Hematopoietic multipotent progenitor cell treated with erythropoietin and hydrocortisone succinate and interleukin-3 and kit ligand, for 6 days (in vitro differentiated cells): ENCODE measurements around the gene PTPRD.

Source experiments
- DNase-seq: peaks from one replicate; pipeline ENCODE4 v3.0.0-alpha.2; 2015

PTPRD gene

DNA sequence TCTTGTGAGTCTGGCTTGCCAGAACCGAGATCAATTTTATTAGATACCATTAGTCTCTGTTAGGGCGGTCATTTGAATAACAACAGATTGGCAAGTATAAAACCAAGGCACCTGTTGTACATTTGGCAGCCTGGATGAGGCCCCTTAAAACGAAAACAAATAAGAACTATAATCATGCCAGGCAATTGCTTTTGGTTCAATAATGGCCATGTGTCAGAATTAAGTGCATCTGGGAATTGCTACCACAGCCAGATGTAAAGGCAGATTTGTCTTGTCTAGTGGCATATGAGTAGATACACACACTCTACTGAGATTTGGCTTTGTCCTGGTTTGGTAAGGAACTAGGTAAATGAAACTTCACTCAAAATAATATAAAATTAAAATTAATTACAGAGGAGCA, 1767.0 kb downstream of the PTPRD start:
- DNase-seq: no peak

DNA sequence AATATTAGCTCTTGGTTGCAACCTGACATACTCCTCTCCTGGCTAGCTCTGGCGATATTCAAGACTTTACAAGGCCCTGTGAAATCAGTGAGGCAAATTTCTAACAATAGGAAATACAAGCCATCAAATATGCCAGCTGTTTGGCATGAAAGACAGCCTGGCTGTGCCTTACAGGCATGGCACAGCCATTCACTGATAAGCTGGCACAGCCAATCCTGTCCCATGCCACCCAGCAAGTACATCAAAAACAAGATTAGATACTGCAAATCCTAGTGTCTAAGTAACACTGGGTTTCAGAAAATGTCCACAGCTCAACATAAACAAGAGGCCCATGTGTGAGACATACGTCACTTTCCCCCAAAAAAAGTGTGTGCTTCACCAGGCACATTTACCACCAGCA, 1767.4 kb downstream of the PTPRD start:
- DNase-seq: peak; percentile 7

GRCh38 chr9:8844549-8844948, 1768.3 kb downstream of the PTPRD start:
- DNase-seq: no peak

GRCh38 chr9:8842402-8843193, 1770.2 kb downstream of the PTPRD start:
- DNase-seq: no peak

GRCh38 chr9:8838136-8838535, 1774.7 kb downstream of the PTPRD start:
- DNase-seq: no peak

DNA sequence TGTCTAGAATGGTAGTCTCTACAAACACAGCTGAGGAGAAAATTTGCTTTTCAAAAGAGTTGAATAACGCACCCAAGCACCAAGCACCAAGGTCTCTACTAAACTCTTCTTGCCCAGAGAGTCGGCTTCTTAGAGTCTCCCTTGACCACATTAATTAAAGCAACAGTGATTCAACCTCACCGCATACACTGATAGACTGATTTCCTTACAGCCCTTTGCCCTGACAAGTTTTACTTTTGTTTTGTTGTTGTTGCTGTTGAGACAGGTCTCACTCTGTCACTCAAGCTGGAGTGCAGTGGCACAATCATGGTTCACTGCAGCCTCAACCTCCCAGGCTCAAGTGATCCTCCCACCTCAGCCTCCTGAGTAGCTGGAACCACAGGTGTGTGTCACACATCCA, 1777.5 kb downstream of the PTPRD start:
- no peak for DNase-seq

DNA sequence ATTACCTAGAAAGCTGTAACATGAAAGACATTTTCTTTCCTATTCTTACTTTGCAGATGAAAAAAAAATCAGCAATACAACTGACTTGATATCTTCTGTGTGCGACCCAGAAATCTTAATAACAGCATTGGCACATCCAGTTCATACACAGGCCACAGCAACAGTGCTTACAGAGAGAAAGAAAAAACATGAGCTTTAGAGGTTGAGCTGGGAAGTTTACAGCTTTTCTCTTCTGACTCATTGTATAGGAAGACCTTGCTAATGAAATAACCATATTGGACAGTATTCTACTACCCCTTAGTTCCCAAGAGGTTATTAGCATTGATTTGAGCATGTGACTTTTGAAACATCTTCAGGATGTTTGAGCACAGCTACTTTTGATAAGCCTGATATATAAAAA, 1779.8 kb downstream of the PTPRD start:
- DNase-seq: no peak

- no peak for DNase-seq
These were observed 1780.4 kb downstream of the PTPRD start for GRCh38 chr9:8832386-8832785.

- DNase-seq: no peak
These were observed 1781.2 kb downstream of the PTPRD start for GRCh38 chr9:8831568-8831967.

DNA sequence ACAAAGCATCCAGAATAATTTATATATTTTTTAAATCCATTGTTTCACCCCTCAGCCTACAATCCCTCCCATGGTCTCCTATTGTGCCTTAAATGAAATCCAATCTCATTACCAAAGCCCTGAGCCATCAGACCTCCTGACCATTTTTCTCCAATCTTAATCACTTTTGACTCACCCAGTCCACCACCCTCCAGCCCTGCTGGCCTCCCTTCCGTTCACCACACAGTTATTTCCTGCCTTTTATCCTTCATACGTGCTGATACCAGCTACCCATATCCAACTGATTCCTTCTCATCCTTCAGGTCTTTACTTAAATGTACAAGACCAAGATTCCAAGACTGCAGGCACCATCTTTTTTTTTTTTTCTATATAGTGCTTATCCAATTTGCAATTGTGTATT, 1786.5 kb downstream of the PTPRD start:
- no peak for DNase-seq

GRCh38 chr9:8825585-8826147, 1787.1 kb downstream of the PTPRD start:
- no peak for DNase-seq

DNA sequence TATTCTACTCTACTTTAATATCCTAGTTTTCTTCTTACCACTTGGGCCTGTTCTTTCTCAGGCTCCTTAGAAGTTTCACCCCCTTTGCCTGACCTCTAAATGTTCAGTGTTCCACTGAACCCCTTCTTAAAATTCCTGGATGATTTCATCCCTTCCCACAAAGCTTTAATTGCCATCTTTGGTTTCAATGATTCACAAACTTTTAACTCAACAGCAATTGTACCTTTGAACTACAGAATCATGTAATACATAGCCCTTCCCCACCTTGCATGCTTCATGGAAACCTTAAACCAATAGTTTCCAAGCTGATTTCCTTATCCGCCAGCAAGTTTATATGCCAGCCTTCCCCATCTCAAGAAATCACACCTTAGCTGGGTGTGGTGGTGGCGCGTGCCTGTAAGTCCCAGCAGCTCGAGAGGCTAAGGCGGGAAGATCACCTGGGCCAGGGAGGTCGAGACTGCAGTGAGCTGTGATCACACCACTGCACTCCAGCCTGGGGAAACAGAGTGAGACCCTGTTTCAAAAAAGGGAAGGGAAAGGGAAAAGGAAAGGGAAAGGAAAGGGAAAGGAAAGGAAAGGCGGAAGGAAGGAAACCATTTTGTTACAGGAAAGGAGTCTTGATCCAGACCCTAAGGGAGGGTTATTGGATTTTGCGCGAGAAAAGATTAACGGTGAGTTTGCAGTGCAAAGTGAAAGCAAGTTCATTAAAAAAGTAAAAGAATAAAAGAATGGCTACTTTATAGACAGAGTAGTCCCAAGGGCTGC, 1789.5 kb downstream of the PTPRD start:
- no peak for DNase-seq

DNA sequence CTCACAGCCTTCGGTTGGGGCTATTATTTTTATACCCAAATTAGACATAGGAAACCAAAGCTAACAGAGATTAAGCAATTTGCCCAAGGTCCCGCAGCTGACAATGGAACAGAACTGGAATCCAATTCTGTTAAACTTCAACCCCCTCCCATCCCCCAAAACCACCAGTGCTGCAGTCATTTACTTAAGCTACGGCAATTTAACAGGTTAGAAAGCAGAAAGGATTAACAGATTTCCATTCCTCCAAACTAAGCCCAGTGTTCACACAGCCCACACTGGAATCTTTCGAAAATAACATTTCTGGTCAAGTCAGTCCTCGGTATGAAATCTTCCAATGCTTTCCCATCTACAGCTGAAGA, 1790.2 kb downstream of the PTPRD start:
- no peak for DNase-seq

- no peak for DNase-seq
These were observed 1790.7 kb downstream of the PTPRD start for GRCh38 chr9:8821910-8822666.

DNA sequence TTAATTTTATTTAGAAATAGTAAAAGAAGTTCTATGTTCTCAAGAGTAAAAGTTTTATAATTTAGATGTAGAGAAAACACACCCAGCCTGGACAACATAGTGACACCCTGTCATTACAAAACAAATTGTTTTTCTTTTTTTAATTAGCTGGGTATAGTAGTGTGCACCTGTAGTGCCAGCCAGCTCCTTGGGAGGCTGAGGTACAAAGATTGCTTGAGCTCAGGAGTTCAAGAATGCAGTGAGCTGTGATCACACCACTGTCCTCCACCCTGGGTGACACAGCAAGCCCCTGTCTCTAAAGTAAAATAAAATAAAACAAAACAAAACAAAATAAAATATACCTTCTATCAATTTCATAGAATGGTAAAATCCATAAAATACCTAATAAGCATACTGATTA, 1795.5 kb downstream of the PTPRD start:
- no peak for DNase-seq

DNA sequence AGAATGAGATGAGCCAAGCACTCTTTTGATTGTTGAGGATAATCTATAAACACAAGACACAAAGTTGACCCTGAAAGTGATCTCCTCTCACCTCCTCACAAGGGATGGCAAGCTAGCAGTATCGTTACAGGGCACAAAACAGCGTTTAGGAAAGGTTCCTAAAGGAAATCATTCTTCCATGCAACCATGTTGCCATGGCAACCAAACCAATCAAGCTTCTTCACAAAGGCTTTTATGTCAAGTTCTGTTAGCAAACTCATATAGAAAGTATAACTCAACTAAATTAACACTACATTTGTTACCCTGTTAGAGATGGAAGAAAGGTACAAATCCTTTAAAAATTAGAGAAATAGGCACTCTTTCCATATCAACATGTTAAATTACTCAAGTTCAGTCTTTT, 1796.4 kb downstream of the PTPRD start:
- DNase-seq: no peak

DNA sequence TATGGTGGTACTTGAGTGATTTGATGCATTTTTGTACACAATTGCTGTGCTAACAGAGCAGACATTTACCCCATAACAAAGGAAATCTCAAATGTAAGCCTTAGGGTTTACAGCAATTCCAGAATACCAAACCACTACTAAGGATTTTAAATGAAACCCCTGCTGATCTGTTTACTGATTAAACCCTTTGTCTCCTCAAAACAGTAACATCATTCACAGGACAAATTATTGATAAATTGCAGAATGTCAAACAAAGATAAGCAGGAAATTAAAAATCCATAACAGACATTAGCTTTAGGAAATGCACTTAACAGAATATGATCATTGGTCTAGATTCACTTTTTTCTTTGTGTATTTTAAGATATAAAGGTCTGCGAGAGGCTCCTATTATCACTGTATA, 1796.9 kb downstream of the PTPRD start:
- no peak for DNase-seq

DNA sequence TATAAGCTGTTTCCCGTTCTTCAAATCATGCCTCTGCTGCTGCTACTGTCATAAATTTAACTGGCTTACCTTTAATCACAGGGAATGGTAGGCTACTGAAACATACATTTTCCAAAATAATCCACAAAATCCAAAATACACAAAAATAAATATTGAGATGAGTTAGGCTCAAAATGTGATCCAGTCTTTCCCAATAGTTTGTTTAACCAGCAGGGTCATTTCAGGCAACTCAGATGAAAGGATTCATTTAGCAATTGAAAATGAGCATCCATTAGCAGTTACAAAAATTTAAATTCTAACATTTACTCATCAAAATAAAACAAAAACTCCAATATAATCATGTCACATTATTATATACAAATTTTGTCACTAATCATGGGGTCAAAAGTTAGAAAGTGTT, 1797.6 kb downstream of the PTPRD start:
- no peak for DNase-seq

DNA sequence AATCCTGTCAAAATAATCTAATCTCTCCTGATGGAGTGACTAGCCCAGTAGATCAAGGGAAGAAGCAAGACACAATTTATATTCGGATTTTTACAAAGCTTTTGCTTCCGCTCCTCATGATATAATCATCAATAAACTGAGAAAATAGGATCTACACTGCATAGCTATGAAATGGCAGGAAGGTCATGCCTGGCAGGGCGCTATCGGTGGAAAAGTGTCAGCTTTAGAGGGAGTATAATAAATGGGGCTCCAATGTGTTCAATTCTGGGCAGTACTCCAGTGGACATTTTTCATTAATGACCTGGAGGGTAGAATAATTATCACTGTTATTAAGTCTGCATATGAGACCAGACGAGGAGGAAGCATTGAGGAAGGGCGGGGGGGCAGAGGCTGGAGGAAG, 1799.9 kb downstream of the PTPRD start:
- no peak for DNase-seq

DNA sequence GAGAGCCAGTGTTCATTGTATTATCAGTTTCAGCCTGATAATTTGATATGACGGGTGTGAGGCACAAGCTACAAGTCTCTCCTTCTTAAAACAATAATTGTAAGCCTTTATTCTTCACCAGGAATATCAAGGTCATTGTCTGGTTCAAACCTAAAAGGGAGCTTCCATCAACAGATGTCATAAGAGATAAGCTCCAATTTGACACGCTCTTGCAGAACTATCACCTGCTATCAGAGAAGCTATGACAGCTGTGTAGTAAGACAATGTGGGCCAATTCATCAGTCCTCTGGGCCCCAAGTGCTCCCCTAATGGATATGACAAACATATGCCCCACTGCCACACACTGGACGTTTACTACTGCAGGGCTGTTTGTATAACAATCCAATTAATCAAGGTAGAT, 1803.1 kb downstream of the PTPRD start:
- DNase-seq: no peak

GRCh38 chr9:8806150-8806549, 1806.7 kb downstream of the PTPRD start:
- DNase-seq: no peak

- no peak for DNase-seq
These were observed 1808.2 kb downstream of the PTPRD start for GRCh38 chr9:8804613-8805012.

DNA sequence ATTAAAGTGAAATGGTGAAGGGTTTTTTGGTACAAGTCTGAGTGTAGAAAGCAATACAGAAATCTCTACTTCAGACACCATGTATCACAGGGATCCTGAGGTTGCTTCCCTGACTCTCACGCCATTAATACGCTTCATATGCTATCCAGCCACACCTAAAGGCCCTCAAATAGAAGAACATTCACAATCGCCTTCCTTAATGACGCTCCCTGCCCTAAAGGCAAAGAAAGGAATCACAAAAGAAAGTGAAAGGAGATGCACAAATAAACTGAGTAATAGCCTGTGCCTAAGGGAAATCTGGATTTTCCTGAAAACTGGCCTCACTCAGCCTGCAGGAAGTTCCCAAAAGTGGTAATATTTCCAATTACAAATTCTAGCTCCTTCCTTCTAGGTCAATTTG, 1810.6 kb downstream of the PTPRD start:
- no peak for DNase-seq

GRCh38 chr9:8800196-8800595, 1812.6 kb downstream of the PTPRD start:
- no peak for DNase-seq
